Cardiac muscle cell (in vitro differentiated cells and primary cell): Measurements from ENCODE around the gene TATDN2. TPM values are rescaled to one million over a fixed set of nuclear protein-coding genes. Genes with fewer than 3 reads are reported as not detected.

Experiments used
- DNase-seq, 2 donors: peaks; one replicate each; pipeline versions ENCODE4 v3.0.0 to v3.0.0-alpha.2; 2010 to 2017; ENCODE audit warnings: low read depth in 1 of 2, low spot score in 1 of 2
- H3K27ac ChIP-seq: fragments of 200-600 bp; sonication (generic); 2 replicates; pipeline ENCODE4 v1.5.1; 2016
- H3K27me3 ChIP-seq: fragments of 200-600 bp; sonication (generic); 2 replicates; pipeline ENCODE4 v1.6.0; 2016; ENCODE audit warnings: control low read depth
- H3K36me3 ChIP-seq: fragments of 200-600 bp; sonication (generic); 2 replicates; pipeline ENCODE4 v1.5.1; 2016; ENCODE audit warnings: control low read depth
- H3K4me1 ChIP-seq: fragments of 200-600 bp; sonication (generic); 2 replicates; pipeline ENCODE4 v1.8.1; 2017; ENCODE audit warnings: low read depth, mild to moderate bottlenecking, mixed run types
- H3K4me3 ChIP-seq: fragments of 200-600 bp; sonication (generic); 2 replicates; pipeline ENCODE4 v1.5.1; 2016; ENCODE audit warnings: mild to moderate bottlenecking
- H3K9me3 ChIP-seq: fragments of 200-600 bp; sonication (generic); 2 replicates; pipeline ENCODE4 v1.5.1; 2017; ENCODE audit warnings: low read depth, mild to moderate bottlenecking, control low read depth
- polyA plus RNA-seq: library from polyadenylated mRNA; unstranded; fragments of >200 nt; fragmentation: Nextera tagmentation; extraction: Ambion mirVana; gene quantifications from 2 replicates; pipeline ENCODE4 v1.2.1, GENCODE V29; 2016
- total RNA-seq: library from RNA; depleted of rRNA; stranded (reverse); fragments of >200 nt; gene quantifications from 2 replicates; pipeline ENCODE4 v1.2.3, GENCODE V29; 2016
- TF ChIP-seq, protein P1 (sequence below): IDR thresholded peaks from 2 replicates; pipeline ENCODE4 v1.5.1; 2012; ENCODE audit warnings: low read depth, mild to moderate bottlenecking, low read length

TATDN2 gene
- total and polyA plus RNA-seq, 2 experiments from 2014 or later: 7.7 to 13.1 TPM

DNA sequence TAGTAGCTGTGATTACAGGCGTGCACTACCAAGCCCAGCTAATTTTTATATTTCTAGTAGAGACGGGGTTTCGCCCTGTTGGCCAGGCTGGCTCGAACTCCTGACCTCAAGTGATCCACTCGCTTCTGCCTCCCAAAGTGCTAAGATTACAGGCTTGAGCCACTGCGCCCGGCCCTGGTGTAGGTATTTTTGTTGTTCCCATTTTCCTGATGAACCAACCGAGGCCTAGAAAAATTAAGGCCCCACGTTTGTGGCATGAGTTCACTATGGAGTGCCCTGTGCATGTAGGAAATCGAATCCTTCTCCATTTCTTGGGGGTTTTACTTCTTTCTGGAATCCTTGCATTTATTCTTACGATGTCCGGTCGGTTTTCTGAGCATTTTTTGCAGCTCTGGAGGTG is 14.3 kb upstream of the TATDN2 start:
- Histone ChIP-seq H3K4me1 (no peaks in the 10 kb centered on the region), H3K27me3 (no peaks in the 10 kb centered on the region), H3K27ac (no peak overlapping the region), H3K9me3 (no peaks in the 10 kb centered on the region), H3K4me3 (no peak overlapping the region), H3K36me3 (no peaks in the 10 kb centered on the region)
- DNase-seq: no peak
- TF ChIP-seq, protein P1, sequence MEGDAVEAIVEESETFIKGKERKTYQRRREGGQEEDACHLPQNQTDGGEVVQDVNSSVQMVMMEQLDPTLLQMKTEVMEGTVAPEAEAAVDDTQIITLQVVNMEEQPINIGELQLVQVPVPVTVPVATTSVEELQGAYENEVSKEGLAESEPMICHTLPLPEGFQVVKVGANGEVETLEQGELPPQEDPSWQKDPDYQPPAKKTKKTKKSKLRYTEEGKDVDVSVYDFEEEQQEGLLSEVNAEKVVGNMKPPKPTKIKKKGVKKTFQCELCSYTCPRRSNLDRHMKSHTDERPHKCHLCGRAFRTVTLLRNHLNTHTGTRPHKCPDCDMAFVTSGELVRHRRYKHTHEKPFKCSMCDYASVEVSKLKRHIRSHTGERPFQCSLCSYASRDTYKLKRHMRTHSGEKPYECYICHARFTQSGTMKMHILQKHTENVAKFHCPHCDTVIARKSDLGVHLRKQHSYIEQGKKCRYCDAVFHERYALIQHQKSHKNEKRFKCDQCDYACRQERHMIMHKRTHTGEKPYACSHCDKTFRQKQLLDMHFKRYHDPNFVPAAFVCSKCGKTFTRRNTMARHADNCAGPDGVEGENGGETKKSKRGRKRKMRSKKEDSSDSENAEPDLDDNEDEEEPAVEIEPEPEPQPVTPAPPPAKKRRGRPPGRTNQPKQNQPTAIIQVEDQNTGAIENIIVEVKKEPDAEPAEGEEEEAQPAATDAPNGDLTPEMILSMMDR: no peak

DNA sequence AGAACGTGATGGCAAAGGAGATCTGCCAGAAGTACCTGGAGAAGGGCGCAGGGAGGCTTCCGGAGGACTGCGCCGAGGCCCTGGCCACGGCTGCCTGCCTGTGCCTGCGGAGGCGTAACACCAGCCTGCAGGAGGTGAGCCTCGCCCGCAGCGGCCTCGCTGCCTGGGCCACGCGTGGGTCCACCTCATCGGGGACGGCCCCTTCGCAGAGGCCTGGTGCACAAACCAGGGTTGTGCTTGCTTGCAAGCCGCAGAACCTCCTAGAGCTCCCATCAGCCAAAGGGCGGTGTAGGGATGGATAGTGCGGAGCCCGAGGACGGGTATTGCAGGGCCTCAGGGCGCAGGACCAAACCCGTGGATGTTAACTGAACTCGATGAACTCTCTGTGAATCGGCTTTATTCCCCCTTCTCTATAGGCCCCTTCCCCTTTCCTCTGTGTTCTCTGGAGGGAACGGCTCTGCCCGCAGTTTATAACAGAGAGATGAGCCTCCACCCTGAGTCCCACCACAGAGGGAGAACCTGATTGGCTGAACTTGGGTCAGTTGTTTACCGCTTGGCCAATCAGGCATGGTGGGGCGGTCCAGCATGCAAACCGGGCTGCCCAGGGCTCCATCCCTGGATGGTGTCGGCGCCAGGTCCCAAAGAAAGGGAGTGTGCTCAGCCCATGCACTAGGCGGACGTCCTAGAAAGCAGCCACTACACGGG is 13.6 kb upstream of the TATDN2 start:
- Histone ChIP-seq H3K9me3 (no peaks in the 10 kb centered on the region), H3K27ac (no peak overlapping the region), H3K36me3 (no peaks in the 10 kb centered on the region), H3K4me3 (no peak overlapping the region), H3K4me1 (no peaks in the 10 kb centered on the region), H3K27me3 (no peaks in the 10 kb centered on the region)
- DNase-seq: peak in 1 of 2 donors; percentile 5
- TF ChIP-seq, protein P1: no peak

DNA sequence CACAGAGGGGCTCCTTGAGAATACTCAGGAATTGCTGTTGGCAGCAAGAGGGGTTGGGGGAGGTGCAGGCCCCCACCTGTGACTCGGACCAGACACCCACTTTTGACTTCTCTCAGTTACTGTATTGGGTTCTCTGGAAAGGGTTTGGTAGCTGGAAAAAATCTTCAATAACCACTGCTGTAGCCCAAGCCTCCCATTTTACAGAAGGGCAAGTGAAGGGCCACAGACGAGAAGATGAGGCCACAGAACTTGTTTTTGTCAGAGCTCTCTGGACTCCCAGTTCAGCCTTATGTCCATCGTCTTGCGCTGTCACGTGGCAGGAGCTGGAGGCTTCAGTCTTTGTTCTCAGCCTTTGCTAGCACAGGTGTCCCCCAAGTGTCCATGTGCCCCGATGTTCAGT is 12.7 kb upstream of the TATDN2 start:
- Histone ChIP-seq H3K27ac (no peak overlapping the region), H3K9me3 (no peaks in the 10 kb centered on the region), H3K27me3 (no peaks in the 10 kb centered on the region), H3K4me3 (no peak overlapping the region), H3K4me1 (no peaks in the 10 kb centered on the region), H3K36me3 (no peaks in the 10 kb centered on the region)
- DNase-seq: no peak
- TF ChIP-seq, protein P1: no peak

DNA sequence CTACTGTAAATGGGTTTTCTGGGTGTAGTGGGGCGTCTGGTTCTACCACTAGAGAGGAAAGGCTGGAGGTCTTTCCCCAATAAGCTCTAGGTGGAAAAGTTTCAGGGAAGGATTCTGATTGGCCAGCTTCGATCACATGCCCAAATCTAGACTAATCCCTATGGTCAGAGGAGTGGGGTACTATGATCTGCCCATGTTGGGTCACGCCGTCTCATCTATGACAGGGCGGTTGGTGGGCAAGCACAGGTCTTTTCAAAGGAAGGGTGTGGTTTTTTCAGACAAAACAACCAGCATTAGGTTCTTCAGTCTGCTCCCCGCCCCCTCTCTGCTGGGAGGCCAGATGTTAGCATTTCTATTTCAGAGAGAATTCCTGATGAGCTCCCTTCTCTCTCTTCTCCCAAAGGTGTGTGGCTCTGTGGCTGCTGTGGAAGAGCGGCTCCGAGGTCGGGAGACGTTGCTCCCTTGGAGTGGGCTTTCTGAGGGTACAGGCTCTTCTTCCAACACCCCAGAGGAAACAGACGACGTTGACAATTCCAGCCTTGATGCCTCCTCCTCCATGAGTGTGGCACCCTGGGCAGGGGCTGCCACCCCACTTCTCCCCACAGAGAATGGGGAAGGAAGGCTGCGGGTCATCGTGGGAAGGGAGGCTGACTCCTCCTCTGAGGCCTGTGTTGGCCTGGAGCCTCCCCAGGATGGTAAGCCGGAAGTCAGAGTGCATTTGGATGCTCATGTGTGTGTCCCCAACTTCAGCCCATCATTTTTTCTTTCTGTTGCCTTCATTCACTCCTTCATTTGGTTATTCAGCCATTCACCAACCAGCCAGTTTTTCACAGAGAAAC is 9.7 kb upstream of the TATDN2 start:
- TF ChIP-seq, protein P1: no peak
- DNase-seq: no peak
- Histone ChIP-seq H3K4me3 (no peak overlapping the region), H3K9me3 (no peaks in the 10 kb centered on the region), H3K27me3 (no peaks in the 10 kb centered on the region), H3K27ac (no peak overlapping the region), H3K4me1 (no peaks in the 10 kb centered on the region), H3K36me3 (no peaks in the 10 kb centered on the region)

DNA sequence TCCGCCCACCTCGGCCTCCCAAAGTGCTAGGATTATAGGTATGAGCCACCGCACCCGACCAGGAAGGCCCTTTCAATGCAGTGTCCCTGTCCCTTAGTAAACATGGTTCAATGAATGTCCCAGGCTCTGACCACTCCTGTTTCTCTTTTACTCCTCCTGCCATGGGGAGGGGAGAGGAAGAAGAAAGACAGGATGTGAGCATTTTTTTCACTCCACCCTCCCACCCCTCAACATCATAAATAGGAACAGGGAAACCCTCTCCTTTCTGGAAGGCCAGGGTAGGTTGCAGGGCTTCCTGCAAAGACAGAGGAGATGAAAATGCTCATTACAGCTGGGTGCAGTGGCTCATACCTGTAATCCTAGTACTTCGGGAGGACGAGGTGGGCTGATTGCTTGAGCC is 7.5 kb upstream of the TATDN2 start:
- Histone ChIP-seq H3K27ac (no peak overlapping the region), H3K4me3 (no peak overlapping the region), H3K36me3 (no peaks in the 10 kb centered on the region), H3K27me3 (no peaks in the 10 kb centered on the region), H3K4me1 (no peaks in the 10 kb centered on the region), H3K9me3 (no peaks in the 10 kb centered on the region)
- no peak for DNase-seq
- TF ChIP-seq, protein P1: no peak
